Left renal pelvis (tissue), 4 donors: ENCODE measurements around the gene LTB. TPM values are rescaled to one million over a fixed set of nuclear protein-coding genes. Genes with fewer than 3 reads are reported as not detected.

Source experiments
- DNase-seq, 4 donors: peaks; one replicate each; pipeline ENCODE4 v3.0.0-alpha.2; 2013; ENCODE audit warnings: low read depth in 4 of 4, low spot score in 3 of 4
- polyA plus RNA-seq, 4 donors: library from polyadenylated mRNA; unstranded; fragments of 120-200 nt; gene quantifications; one replicate each; pipeline ENCODE4 v1.2.1, GENCODE V29; 2013; ENCODE audit not compliant: insufficient read length in 4 of 4

LTB gene
- polyA plus RNA-seq, 4 donors, result 0.66 to 2.0 (median 1.6) TPM

DNA sequence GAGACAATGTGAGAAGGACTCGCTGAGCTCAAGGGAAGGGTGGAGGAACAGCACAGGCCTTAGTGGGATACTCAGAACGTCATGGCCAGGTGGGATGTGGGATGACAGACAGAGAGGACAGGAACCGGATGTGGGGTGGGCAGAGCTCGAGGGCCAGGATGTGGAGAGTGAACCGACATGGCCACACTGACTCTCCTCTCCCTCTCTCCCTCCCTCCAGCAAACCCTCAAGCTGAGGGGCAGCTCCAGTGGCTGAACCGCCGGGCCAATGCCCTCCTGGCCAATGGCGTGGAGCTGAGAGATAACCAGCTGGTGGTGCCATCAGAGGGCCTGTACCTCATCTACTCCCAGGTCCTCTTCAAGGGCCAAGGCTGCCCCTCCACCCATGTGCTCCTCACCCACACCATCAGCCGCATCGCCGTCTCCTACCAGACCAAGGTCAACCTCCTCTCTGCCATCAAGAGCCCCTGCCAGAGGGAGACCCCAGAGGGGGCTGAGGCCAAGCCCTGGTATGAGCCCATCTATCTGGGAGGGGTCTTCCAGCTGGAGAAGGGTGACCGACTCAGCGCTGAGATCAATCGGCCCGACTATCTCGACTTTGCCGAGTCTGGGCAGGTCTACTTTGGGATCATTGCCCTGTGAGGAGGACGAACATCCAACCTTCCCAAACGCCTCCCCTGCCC, 5.2 kb downstream of the LTB start:
- DNase-seq, result no peak

DNA sequence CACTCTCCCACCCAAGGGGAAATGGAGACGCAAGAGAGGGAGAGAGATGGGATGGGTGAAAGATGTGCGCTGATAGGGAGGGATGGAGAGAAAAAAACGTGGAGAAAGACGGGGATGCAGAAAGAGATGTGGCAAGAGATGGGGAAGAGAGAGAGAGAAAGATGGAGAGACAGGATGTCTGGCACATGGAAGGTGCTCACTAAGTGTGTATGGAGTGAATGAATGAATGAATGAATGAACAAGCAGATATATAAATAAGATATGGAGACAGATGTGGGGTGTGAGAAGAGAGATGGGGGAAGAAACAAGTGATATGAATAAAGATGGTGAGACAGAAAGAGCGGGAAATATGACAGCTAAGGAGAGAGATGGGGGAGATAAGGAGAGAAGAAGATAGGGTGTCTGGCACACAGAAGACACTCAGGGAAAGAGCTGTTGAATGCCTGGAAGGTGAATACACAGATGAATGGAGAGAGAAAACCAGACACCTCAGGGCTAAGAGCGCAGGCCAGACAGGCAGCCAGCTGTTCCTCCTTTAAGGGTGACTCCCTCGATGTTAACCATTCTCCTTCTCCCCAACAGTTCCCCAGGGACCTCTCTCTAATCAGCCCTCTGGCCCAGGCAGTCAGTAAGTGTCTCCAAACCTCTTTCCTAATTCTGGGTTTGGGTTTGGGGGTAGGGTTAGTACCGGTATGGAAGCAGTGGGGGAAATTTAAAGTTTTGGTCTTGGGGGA, 6.1 kb downstream of the LTB start:
- DNase-seq, result no peak

DNA sequence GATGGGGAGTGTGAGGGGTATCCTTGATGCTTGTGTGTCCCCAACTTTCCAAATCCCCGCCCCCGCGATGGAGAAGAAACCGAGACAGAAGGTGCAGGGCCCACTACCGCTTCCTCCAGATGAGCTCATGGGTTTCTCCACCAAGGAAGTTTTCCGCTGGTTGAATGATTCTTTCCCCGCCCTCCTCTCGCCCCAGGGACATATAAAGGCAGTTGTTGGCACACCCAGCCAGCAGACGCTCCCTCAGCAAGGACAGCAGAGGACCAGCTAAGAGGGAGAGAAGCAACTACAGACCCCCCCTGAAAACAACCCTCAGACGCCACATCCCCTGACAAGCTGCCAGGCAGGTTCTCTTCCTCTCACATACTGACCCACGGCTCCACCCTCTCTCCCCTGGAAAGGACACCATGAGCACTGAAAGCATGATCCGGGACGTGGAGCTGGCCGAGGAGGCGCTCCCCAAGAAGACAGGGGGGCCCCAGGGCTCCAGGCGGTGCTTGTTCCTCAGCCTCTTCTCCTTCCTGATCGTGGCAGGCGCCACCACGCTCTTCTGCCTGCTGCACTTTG, 6.8 kb downstream of the LTB start, which contains the start of gene TNF:
Gene TNF (plus strand): TSS at position 231 of the 567 bp plus-strand sequence. CDS start 177 bp downstream, at position 408.
- DNase-seq, result no peak

DNA sequence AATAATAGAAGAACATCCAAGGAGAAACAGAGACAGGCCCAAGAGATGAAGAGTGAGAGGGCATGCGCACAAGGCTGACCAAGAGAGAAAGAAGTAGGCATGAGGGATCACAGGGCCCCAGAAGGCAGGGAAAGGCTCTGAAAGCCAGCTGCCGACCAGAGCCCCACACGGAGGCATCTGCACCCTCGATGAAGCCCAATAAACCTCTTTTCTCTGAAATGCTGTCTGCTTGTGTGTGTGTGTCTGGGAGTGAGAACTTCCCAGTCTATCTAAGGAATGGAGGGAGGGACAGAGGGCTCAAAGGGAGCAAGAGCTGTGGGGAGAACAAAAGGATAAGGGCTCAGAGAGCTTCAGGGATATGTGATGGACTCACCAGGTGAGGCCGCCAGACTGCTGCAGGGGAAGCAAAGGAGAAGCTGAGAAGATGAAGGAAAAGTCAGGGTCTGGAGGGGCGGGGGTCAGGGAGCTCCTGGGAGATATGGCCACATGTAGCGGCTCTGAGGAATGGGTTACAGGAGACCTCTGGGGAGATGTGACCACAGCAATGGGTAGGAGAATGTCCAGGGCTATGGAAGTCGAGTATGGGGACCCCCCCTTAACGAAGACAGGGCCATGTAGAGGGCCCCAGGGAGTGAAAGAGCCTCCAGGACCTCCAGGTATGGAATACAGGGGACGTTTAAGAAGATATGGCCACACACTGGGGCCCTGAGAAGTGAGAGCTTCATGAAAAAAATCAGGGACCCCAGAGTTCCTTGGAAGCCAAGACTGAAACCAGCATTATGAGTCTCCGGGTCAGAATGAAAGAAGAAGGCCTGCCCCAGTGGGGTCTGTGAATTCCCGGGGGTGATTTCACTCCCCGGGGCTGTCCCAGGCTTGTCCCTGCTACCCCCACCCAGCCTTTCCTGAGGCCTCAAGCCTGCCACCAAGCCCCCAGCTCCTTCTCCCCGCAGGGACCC, 7.8 kb downstream of the LTB start:
- DNase-seq, result no peak

- DNase-seq, result no peak
Measured at GRCh38 chr6:31573239-31574105, 8.8 kb downstream of the LTB start.

DNA sequence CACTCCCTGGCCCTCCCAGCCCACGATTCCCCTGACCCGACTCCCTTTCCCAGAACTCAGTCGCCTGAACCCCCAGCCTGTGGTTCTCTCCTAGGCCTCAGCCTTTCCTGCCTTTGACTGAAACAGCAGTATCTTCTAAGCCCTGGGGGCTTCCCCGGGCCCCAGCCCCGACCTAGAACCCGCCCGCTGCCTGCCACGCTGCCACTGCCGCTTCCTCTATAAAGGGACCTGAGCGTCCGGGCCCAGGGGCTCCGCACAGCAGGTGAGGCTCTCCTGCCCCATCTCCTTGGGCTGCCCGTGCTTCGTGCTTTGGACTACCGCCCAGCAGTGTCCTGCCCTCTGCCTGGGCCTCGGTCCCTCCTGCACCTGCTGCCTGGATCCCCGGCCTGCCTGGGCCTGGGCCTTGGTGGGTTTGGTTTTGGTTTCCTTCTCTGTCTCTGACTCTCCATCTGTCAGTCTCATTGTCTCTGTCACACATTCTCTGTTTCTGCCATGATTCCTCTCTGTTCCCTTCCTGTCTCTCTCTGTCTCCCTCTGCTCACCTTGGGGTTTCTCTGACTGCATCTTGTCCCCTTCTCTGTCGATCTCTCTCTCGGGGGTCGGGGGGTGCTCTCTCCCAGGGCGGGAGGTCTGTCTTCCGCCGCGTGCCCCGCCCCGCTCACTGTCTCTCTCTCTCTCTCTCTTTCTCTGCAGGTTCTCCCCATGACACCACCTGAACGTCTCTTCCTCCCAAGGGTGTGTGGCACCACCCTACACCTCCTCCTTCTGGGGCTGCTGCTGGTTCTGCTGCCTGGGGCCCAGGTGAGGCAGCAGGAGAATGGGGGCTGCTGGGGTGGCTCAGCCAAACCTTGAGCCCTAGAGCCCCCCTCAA, 9.9 kb downstream of the LTB start, which contains the start of gene LTA:
Gene LTA (plus strand): TSS at position 249 of the 871 bp plus-strand sequence. CDS start 454 bp downstream, at position 703.
- no peak for DNase-seq

GRCh38 chr6:31569861-31570536, 12.2 kb downstream of the LTB start:
- DNase-seq, result no peak

DNA sequence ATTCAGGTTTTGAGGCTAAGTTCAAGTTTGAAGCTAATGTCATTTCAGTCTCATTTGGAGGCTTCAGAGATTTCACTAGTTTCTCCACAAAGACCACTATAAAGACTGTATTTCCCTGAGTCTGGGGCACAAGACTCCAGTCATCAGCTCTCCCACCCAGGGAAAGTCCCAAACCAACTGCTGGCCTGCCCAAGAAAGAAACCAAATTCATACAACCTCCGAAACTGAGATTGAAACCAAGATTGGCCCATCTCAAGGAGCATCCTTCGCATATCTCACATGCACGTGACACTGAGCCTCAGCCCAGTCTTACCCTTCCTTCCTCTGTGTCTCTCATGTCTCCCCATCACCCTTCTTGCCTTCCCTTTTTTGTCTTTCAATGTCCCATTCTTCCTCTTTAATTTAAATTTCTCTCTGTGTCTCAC, 13.7 kb downstream of the LTB start:
- no peak for DNase-seq

DNA sequence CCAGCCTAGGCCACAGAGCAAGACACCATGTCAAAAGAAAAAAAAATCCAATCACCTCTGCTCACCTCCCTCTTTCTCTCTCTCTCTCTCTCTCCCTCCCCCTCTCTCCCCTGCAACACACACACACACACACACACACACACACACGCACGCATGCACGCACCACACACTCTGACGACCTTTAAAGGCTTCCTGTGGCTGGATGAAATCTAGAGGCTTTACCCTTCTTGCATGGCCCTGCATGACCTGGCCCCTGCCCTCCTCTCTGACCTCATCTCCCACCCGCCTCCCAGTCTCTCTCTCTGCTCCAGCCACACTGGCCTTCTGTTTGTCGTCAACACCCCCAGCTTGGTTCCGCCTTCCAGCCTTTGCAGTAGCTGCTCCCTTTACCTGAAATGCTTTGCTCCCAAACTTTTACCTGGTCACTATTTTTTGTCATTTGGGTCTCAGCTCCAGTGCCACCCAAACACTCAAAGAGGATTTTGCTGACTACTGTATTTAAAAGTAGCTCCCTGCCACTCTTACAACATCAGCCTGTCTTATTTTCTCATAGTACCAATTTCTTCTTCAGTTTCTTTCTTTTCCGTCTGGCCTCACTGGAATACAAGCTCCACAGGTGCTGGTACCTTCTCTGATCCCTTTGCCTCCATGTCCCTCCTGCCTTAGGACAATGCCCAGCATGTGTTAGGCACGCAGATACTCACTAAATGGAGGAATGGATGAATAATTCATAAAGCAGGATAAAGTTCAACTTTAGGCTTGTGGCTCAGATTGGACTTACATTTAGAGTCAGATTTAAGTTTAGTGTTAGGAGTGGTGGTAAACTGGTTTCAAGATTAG, 14.5 kb downstream of the LTB start:
- DNase-seq, result no peak

DNA sequence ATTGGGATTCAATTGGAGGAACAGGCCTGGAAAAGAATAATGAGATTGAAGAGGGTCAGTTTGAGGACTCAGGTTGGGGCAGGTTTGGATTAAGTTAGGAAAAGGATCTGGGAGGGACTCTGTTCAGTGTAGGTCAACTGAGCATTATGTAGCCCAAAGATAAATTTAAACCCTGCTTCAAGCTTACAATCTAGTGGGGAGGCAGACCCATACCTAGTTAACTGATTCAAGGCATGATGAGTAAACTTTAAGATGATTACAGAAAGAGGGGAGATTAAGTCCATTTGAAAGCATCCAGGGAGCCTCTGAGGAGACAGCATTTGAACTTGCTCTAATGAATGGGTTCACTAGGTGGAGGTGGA, 21.5 kb downstream of the LTB start:
- DNase-seq, result no peak

GRCh38 chr6:31559958-31560696, 22.1 kb downstream of the LTB start:
- DNase-seq, result no peak

GRCh38 chr6:31559606-31559957, 22.6 kb downstream of the LTB start:
- DNase-seq, result no peak

- DNase-seq, result no peak
Measured at GRCh38 chr6:31558631-31559500, 23.4 kb downstream of the LTB start.

GRCh38 chr6:31558318-31558625, 24.0 kb downstream of the LTB start:
- DNase-seq, result no peak

GRCh38 chr6:31557443-31558317, 24.5 kb downstream of the LTB start:
- no peak for DNase-seq
